Osteoblast (primary cell): ENCODE measurements around the gene OCSTAMP. TPM values are rescaled to one million over a fixed set of nuclear protein-coding genes. Genes with fewer than 3 reads are reported as not detected.

Experiments used
- DNase-seq: peaks from one replicate; pipeline ENCODE4 v3.0.0; 2011; ENCODE audit warnings: low spot score, mixed read lengths; ENCODE audit not compliant: insufficient read length; ENCODE audit errors: missing footprints
- H2AFZ ChIP-seq: 2 replicates; pipeline ENCODE4 v1.6.0; 2011; ENCODE audit warnings: mild to moderate bottlenecking, low read length
- H3K27ac ChIP-seq: 2 replicates; pipeline ENCODE4 v1.5.1; 2011; ENCODE audit warnings: mild to moderate bottlenecking, low read depth, low read length, moderate library complexity
- H3K27me3 ChIP-seq: 2 replicates; pipeline ENCODE4 v1.6.0; 2012; ENCODE audit warnings: mild to moderate bottlenecking, control low read depth, inconsistent platforms, low read length, moderate library complexity; ENCODE audit not compliant: insufficient read depth
- H3K36me3 ChIP-seq: 2 replicates; pipeline ENCODE4 v1.5.1; 2011; ENCODE audit warnings: mild to moderate bottlenecking, low read length, control low read depth, moderate library complexity; ENCODE audit not compliant: insufficient read depth
- H3K4me1 ChIP-seq: 2 replicates; pipeline ENCODE4 v1.5.1; 2011; ENCODE audit warnings: mild to moderate bottlenecking, low read length, control low read depth, moderate library complexity; ENCODE audit not compliant: insufficient read depth
- H3K4me2 ChIP-seq: 2 replicates; pipeline ENCODE4 v1.6.0; 2011; ENCODE audit warnings: mild to moderate bottlenecking, low read length; ENCODE audit not compliant: insufficient read depth
- H3K4me3 ChIP-seq: fragments of 200-600 bp; sonication (generic); 3 replicates; pipeline ENCODE4 v1.5.1; 2012; ENCODE audit warnings: mild to moderate bottlenecking, low read length, inconsistent platforms; ENCODE audit not compliant: insufficient read depth
- H3K79me2 ChIP-seq: 2 replicates; pipeline ENCODE4 v1.6.0; 2012; ENCODE audit warnings: mild to moderate bottlenecking, low read length, control low read depth, inconsistent platforms; ENCODE audit not compliant: insufficient read depth
- H3K9me3 ChIP-seq: 2 replicates; pipeline ENCODE4 v1.5.1; 2011; ENCODE audit warnings: low read depth, low read length, control low read depth
- H4K20me1 ChIP-seq: 2 replicates; pipeline ENCODE4 v1.6.0; 2012; ENCODE audit warnings: mild to moderate bottlenecking, low read length, control low read depth; ENCODE audit not compliant: insufficient read depth
- total RNA-seq: library from RNA; depleted of rRNA; stranded (reverse); fragments of >200 nt; gene quantifications from 2 replicates; pipeline ENCODE4 v1.2.3, GENCODE V29; 2012
- TF ChIP-seq, protein P1 (sequence below): IDR thresholded peaks from 2 replicates; pipeline ENCODE4 v1.5.1; 2011; ENCODE audit warnings: mild to moderate bottlenecking, low read depth, low read length, moderate library complexity; ENCODE audit errors: extremely low read depth

OCSTAMP gene
- total RNA-seq, 1 donor = not detected

DNA sequence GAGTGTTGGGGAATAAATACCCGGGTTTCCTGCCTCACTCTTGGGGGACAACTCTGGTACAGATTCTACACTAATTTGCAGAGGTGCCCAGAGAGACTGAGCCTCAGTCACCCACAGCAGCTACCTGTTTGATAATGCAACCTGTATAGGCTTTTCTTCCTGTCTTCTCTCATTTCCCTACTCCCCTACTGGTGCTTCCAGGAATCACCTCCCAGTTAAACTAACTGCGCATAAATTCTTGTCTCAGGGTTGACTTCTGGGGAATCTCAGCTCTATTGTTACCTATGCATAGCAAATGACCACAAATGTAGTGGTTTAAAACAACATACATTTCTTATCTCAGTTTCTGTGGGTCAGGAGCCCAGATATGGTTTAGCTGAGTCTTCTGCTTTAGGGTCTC, 11.3 kb downstream of the OCSTAMP start:
- Histone ChIP-seq H3K36me3 (no peaks in the 10 kb centered on the region), H3K9me3 (no peaks in the 10 kb centered on the region), H3K4me1 (no peaks in the 10 kb centered on the region), H3K79me2 (no peaks in the 10 kb centered on the region), H3K27ac (no peak overlapping the region), H4K20me1 (no peaks in the 10 kb centered on the region), H3K27me3 (peaks cover 20% of the 10 kb centered on the region), H3K4me3 (no peak overlapping the region), H2AFZ (no peak overlapping the region), H3K4me2 (no peak overlapping the region)
- TF ChIP-seq, protein P1, sequence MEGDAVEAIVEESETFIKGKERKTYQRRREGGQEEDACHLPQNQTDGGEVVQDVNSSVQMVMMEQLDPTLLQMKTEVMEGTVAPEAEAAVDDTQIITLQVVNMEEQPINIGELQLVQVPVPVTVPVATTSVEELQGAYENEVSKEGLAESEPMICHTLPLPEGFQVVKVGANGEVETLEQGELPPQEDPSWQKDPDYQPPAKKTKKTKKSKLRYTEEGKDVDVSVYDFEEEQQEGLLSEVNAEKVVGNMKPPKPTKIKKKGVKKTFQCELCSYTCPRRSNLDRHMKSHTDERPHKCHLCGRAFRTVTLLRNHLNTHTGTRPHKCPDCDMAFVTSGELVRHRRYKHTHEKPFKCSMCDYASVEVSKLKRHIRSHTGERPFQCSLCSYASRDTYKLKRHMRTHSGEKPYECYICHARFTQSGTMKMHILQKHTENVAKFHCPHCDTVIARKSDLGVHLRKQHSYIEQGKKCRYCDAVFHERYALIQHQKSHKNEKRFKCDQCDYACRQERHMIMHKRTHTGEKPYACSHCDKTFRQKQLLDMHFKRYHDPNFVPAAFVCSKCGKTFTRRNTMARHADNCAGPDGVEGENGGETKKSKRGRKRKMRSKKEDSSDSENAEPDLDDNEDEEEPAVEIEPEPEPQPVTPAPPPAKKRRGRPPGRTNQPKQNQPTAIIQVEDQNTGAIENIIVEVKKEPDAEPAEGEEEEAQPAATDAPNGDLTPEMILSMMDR = peak; percentile 11
- DNase-seq = no peak

DNA sequence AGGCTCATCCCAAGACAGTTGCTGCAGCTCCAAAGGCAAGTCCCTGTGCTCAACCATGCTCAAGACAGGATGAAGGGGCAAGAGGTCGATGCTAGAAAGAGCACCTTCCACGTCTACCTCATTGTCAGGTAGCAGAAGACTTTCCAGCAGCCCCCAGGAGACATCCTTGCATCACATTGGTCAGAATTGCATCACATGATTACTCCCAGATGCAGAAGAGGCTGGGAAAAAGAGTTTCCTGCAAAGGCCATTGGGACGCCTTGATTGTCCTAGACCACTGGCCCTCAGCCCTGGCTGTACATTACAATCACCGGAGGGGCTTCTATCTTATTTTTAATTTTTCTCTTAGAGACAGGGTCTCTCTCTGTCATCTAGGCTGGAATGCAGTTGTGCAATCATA, 19.8 kb downstream of the OCSTAMP start:
- H3K27ac ChIP-seq = no peak overlapping the region

DNA sequence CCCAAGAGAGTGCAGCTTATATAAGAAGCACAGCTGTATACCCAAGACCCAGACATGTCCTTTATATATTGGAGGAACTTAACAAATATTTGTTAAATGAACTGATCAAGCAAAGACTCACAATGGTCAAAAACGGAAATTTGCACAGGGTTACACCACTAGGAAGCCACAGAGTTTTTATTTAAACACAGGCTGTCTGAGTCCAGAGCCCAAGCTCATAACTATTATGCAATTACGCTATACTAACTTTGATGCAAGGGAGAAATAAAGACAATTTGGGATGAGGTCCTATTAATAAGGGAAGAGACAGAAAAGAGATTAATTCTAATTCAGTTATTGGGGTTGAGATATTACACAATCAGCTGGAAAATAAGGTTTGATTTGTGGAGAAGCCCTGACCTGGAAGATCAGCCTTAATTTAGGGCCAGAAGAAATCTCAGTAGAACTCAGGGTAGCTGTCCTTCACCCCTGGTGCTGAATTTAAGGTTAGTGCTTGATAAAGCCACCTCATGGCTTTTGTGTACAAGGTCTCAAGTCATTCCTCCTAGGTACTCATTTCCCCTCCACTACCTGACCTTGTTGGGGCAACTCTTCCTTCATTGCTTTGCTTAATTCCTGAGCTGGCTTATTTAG, 26.6 kb downstream of the OCSTAMP start:
- Histone ChIP-seq H3K4me1 (no peaks in the 10 kb centered on the region), H4K20me1 (no peaks in the 10 kb centered on the region), H3K27ac (no peak overlapping the region), H2AFZ (no peak overlapping the region), H3K27me3 (no peaks in the 10 kb centered on the region), H3K4me2 (no peak overlapping the region), H3K79me2 (no peaks in the 10 kb centered on the region), H3K4me3 (no peak overlapping the region), H3K9me3 (no peaks in the 10 kb centered on the region), H3K36me3 (no peaks in the 10 kb centered on the region)
- TF ChIP-seq, protein P1 = no peak
- no peak for DNase-seq

More for the DNA sequence above, 19.8 kb downstream of the OCSTAMP start:
- no peak overlapping the region for H2AFZ ChIP-seq
- no peak overlapping the region for H3K4me3 ChIP-seq
- H4K20me1 ChIP-seq = no peaks in the 10 kb centered on the region
- H3K9me3 ChIP-seq = no peaks in the 10 kb centered on the region
- H3K36me3 ChIP-seq = no peaks in the 10 kb centered on the region
- TF ChIP-seq, protein P1 = no peak
- H3K79me2 ChIP-seq = no peaks in the 10 kb centered on the region
- no peak overlapping the region for H3K4me2 ChIP-seq
- H3K4me1 ChIP-seq = no peaks in the 10 kb centered on the region
- H3K27me3 ChIP-seq = no peaks in the 10 kb centered on the region
- DNase-seq = no peak

DNA sequence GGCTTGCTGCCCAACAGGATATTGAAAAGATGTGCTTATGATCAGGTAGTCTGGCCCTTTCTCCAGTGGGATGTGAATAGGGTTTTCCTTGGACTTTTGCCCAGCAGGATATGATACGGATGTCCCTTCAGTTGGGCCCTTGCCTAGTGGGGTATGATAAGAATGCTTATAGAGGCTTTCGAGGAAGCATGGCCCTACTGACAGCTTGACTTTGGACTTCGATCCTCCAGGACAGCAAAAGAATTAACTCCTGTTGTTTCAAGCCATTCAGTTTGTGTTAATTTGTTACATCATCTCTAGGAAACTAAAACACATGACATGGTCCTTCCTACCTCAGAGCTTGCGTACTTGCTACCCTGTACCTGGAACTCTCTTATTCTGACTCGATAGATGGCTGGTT, 27.3 kb downstream of the OCSTAMP start:
- H4K20me1 ChIP-seq = no peaks in the 10 kb centered on the region
- no peaks in the 10 kb centered on the region for H3K9me3 ChIP-seq
- H3K4me1 ChIP-seq = no peaks in the 10 kb centered on the region
- no peak overlapping the region for H3K27ac ChIP-seq
- H3K36me3 ChIP-seq = no peaks in the 10 kb centered on the region
- TF ChIP-seq, protein P1 = no peak
- no peaks in the 10 kb centered on the region for H3K79me2 ChIP-seq
- H3K27me3 ChIP-seq = no peaks in the 10 kb centered on the region
- DNase-seq = no peak
- no peak overlapping the region for H3K4me2 ChIP-seq
- no peak overlapping the region for H3K4me3 ChIP-seq
- H2AFZ ChIP-seq = no peak overlapping the region
